ENCODE data around the gene INPP5D.
"Not testable (repeated sequence)": the region's sequence is repeated elsewhere in the genome, so short reads cannot be mapped to it uniquely, and the experiment has no call there.

The INPP5D gene

GRCh38 chr2:233063269-233063975 is 3.3 kb downstream of the INPP5D start:
- TF ChIP-seq CTCF (IDR thresholded peaks at IDR 0.05; ENCODE audit: low read depth, low read length), result peak; percentile 33; the same call in 1 of the 2 replicates
- H3K9me3 ChIP-seq (ENCODE audit: severe bottlenecking), result no peaks in the 10 kb centered on the region
- no peaks in the 10 kb centered on the region for H3K36me3 ChIP-seq
- H3K27ac ChIP-seq, result no peak overlapping the region
- peak; percentile 21 for DNase-seq
- H3K27me3 ChIP-seq (ENCODE audit: insufficient read depth, low read depth, severe bottlenecking), result no peaks in the 10 kb centered on the region
- no peak overlapping the region for H3K4me3 ChIP-seq (ENCODE audit: low read depth, low read length)

- Histone ChIP-seq H3K9me3 (ENCODE audit: severe bottlenecking) (no peaks in the 10 kb centered on the region), H3K27me3 (ENCODE audit: insufficient read depth, low read depth, severe bottlenecking) (no peaks in the 10 kb centered on the region), H3K4me3 (ENCODE audit: low read depth, low read length) (no peak overlapping the region), H3K27ac (no peak overlapping the region), H3K36me3 (no peaks in the 10 kb centered on the region)
- DNase-seq, result no peak
- TF ChIP-seq CTCF (IDR thresholded peaks at IDR 0.05; ENCODE audit: low read depth, low read length), result no peak
Measured at GRCh38 chr2:233063976-233064411, 3.9 kb downstream of the INPP5D start.

- H3K36me3 ChIP-seq, result no peaks in the 10 kb centered on the region
- no peak overlapping the region for H3K4me3 ChIP-seq (ENCODE audit: low read depth, low read length)
- TF ChIP-seq CTCF (IDR thresholded peaks at IDR 0.05; ENCODE audit: low read depth, low read length), result no peak
- no peaks in the 10 kb centered on the region for H3K9me3 ChIP-seq (ENCODE audit: severe bottlenecking)
- no peak for DNase-seq
- no peaks in the 10 kb centered on the region for H3K27me3 ChIP-seq (ENCODE audit: insufficient read depth, low read depth, severe bottlenecking)
- H3K27ac ChIP-seq, result no peak overlapping the region
Measured at GRCh38 chr2:233064530-233065199, 4.5 kb downstream of the INPP5D start.

GRCh38 chr2:233065200-233065589 is 5.1 kb downstream of the INPP5D start:
- H3K9me3 ChIP-seq (ENCODE audit: severe bottlenecking); H3K27me3 ChIP-seq (ENCODE audit: insufficient read depth, low read depth, severe bottlenecking); H3K27ac ChIP-seq; H3K36me3 ChIP-seq; DNase-seq; H3K4me3 ChIP-seq (ENCODE audit: low read depth, low read length): not testable (repeated sequence)

GRCh38 chr2:233065954-233066470 is 5.9 kb downstream of the INPP5D start:
- Histone ChIP-seq H3K4me3 (ENCODE audit: low read depth, low read length) (no peak overlapping the region), H3K27ac (no peak overlapping the region), H3K9me3 (ENCODE audit: severe bottlenecking) (no peaks in the 10 kb centered on the region), H3K27me3 (ENCODE audit: insufficient read depth, low read depth, severe bottlenecking) (no peaks in the 10 kb centered on the region), H3K36me3 (no peaks in the 10 kb centered on the region)
- no peak for DNase-seq
- no peak for TF ChIP-seq CTCF (IDR thresholded peaks at IDR 0.05; ENCODE audit: low read depth, low read length)

- peaks cover 4% of the 10 kb centered on the region for H3K9me3 ChIP-seq (ENCODE audit: severe bottlenecking)
- no peak overlapping the region for H3K27ac ChIP-seq
- no peaks in the 10 kb centered on the region for H3K36me3 ChIP-seq
- H3K27me3 ChIP-seq (ENCODE audit: insufficient read depth, low read depth, severe bottlenecking), result no peaks in the 10 kb centered on the region
- no peak for DNase-seq
- H3K4me3 ChIP-seq (ENCODE audit: low read depth, low read length), result no peak overlapping the region
- TF ChIP-seq CTCF (IDR thresholded peaks at IDR 0.05; ENCODE audit: low read depth, low read length), result no peak
Measured at GRCh38 chr2:233068762-233069418, 8.7 kb downstream of the INPP5D start.

Measured in WERI-Rb-1 (cell line).